OCI-LY7 (cell line): ENCODE data around the gene FAHD2B. TPM values are rescaled to one million over a fixed set of nuclear protein-coding genes. Genes with fewer than 3 reads are reported as not detected.
A peak's percentile ranks its signal among the peaks of the same experiment; 100 is the strongest.
"Not testable (repeated sequence)": the region's sequence is repeated elsewhere in the genome, so short reads cannot be mapped to it uniquely, and the experiment has no call there.

Experiments used
- BruUV-seq: library from RNA; stranded (reverse); fragments of 400-500 nt; replicated peaks from 2 replicates; lab custom pipeline; 2021; lab: Mats Ljungman, UMichigan
- CTCF ChIA-PET: fragments of 300-600 bp; sonication (Branson Sonifier 250); formaldehyde crosslinking; loops from one replicate; lab custom pipeline; 2022; ENCODE audit warnings: antibody characterized with exemption; ENCODE audit not compliant: unreplicated experiment; lab: Charles Lee
- POLR2A ChIA-PET: fragments of 300-600 bp; sonication (Branson Sonifier 250); formaldehyde crosslinking; loops from one replicate; lab custom pipeline; 2022; ENCODE audit warnings: antibody characterized with exemption; lab: Charles Lee
- DNase-seq: peaks from one replicate; pipeline ENCODE4 v3.0.0-alpha.2; 2015; ENCODE audit warnings: low spot score
- H2AFZ ChIP-seq: fragments of 200-600 bp; sonication (generic), shearing (Covaris generic); 2 replicates; pipeline ENCODE4 v1.6.1; 2014; ENCODE audit warnings: mild to moderate bottlenecking, antibody characterized with exemption, low read length, moderate library complexity
- H3K27ac ChIP-seq: fragments of 200-600 bp; sonication (generic); 2 replicates; pipeline ENCODE4 v1.5.1; 2014; ENCODE audit warnings: mixed run types, low read depth, mild to moderate bottlenecking, moderate library complexity, low read length, inconsistent platforms; ENCODE audit not compliant: poor library complexity, severe bottlenecking
- H3K36me3 ChIP-seq: fragments of 200-600 bp; sonication (generic); 2 replicates; pipeline ENCODE4 v1.6.1; 2014; ENCODE audit warnings: mild to moderate bottlenecking, antibody characterized with exemption, low read length, moderate library complexity, mixed read lengths; ENCODE audit not compliant: insufficient read depth
- H3K4me1 ChIP-seq: fragments of 200-600 bp; sonication (generic); 2 replicates; pipeline ENCODE4 v1.5.1; 2014; ENCODE audit warnings: mild to moderate bottlenecking, low read length; ENCODE audit not compliant: insufficient read depth, poor library complexity, severe bottlenecking
- H3K4me2 ChIP-seq: fragments of 200-600 bp; sonication (generic); 2 replicates; pipeline ENCODE4 v1.6.1; 2014; ENCODE audit warnings: mild to moderate bottlenecking, low read length
- H3K4me3 ChIP-seq: fragments of 200-600 bp; sonication (generic); 2 replicates; pipeline ENCODE4 v1.5.1; 2014; ENCODE audit warnings: mild to moderate bottlenecking, low read depth, low read length; ENCODE audit not compliant: poor library complexity, severe bottlenecking
- H3K79me2 ChIP-seq: fragments of 200-600 bp; sonication (generic); 2 replicates; pipeline ENCODE4 v1.6.1; 2016; ENCODE audit warnings: low read depth, mild to moderate bottlenecking, low read length, moderate library complexity, mixed read lengths; ENCODE audit not compliant: insufficient read depth
- H3K9me2 ChIP-seq: fragments of 200-600 bp; sonication (generic); 2 replicates; pipeline ENCODE4 v1.6.1; 2016; ENCODE audit warnings: mild to moderate bottlenecking, low read length, mixed read lengths; ENCODE audit not compliant: insufficient read depth
- H3K9me3 ChIP-seq: fragments of 200-600 bp; sonication (generic); 2 replicates; pipeline ENCODE4 v1.6.1; 2014; ENCODE audit warnings: mild to moderate bottlenecking, mixed run types, low read length, mixed read lengths
- H4K20me1 ChIP-seq: fragments of 200-600 bp; sonication (generic); 2 replicates; pipeline ENCODE4 v1.6.1; 2014; ENCODE audit warnings: mild to moderate bottlenecking, antibody characterized with exemption, low read length, moderate library complexity, mixed read lengths; ENCODE audit not compliant: insufficient read depth
- intact Hi-C: fragments of 100-400 bp; cut with micrococcal nuclease; formaldehyde crosslinking; loops from one replicate; pipeline ENCODE4 v1.10.0; 2022; ENCODE audit not compliant: unreplicated experiment
- total RNA-seq, 2 experiments: library from RNA; depleted of rRNA in 1 of 2; stranded (reverse); fragments of >200 nt in 1 of 2; shearing (Covaris generic) in 1 of 2; gene quantifications; 2 replicates each; pipeline ENCODE4 v1.2.3, GENCODE V29; 2014 to 2022
- TF ChIP-seq, protein P1 (sequence below): fragments of 200-600 bp; sonication (generic); conservative IDR thresholded peaks from 2 replicates; pipeline ENCODE4 v1.5.1; 2014; ENCODE audit warnings: mild to moderate bottlenecking, antibody characterized with exemption, low read length, moderate library complexity, mixed read lengths

The FAHD2B gene
- total RNA-seq, 2 experiments from 2014 or later, result 23.4 to 39.1 TPM

DNA sequence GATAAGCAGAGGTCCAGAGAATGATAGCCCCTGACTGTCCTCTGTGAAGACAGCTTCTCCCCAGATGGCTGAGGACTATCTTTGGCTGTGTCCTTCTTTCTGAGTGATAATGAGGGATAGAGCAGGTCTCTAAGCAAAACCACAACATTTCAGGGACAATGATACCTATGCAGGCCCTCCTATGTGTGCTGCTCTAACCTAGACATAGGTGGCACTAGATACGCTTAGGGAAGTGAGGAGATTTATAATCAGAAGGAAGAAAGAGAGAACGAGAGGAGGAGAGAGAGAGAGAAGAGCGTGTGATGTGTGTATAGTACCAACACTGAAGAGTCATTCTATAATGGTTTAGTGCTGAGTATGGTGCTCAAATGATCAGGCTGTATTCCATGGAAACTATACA is 38.5 kb downstream of the FAHD2B start:
- CTCF ChIA-PET, H2AFZ ChIP-seq, H3K36me3 ChIP-seq, intact Hi-C loops, H3K79me2 ChIP-seq, POLR2A ChIA-PET, H3K4me2 ChIP-seq, H3K4me1 ChIP-seq, BruUV-seq, H3K9me3 ChIP-seq, H3K9me2 ChIP-seq, H3K4me3 ChIP-seq, H3K27ac ChIP-seq, H4K20me1 ChIP-seq: not testable (repeated sequence)
- TF ChIP-seq, protein P1, sequence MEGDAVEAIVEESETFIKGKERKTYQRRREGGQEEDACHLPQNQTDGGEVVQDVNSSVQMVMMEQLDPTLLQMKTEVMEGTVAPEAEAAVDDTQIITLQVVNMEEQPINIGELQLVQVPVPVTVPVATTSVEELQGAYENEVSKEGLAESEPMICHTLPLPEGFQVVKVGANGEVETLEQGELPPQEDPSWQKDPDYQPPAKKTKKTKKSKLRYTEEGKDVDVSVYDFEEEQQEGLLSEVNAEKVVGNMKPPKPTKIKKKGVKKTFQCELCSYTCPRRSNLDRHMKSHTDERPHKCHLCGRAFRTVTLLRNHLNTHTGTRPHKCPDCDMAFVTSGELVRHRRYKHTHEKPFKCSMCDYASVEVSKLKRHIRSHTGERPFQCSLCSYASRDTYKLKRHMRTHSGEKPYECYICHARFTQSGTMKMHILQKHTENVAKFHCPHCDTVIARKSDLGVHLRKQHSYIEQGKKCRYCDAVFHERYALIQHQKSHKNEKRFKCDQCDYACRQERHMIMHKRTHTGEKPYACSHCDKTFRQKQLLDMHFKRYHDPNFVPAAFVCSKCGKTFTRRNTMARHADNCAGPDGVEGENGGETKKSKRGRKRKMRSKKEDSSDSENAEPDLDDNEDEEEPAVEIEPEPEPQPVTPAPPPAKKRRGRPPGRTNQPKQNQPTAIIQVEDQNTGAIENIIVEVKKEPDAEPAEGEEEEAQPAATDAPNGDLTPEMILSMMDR, result peak; percentile 44
- peak; percentile 19 for DNase-seq

DNA sequence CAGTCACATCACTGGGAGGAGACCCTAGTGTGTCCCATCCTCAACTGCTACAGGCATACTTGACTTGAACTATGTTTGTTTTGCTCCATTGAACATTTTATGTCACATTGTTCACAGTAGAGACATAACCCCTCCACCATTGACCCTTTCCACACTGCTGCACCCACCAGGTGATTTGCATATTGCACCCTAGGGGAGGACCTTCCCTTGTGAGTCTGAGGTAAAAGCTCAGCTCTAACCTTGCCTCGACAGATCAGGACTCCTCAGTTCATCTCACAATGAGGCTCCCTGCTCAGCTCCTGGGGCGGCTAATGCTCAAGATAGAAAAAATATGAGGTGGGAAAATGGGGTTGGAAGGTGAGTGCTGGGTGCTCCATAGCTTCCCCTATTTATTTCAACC is 44.6 kb downstream of the FAHD2B start:
- H3K27ac ChIP-seq, result peak overlapping the region; percentile 76

DNA sequence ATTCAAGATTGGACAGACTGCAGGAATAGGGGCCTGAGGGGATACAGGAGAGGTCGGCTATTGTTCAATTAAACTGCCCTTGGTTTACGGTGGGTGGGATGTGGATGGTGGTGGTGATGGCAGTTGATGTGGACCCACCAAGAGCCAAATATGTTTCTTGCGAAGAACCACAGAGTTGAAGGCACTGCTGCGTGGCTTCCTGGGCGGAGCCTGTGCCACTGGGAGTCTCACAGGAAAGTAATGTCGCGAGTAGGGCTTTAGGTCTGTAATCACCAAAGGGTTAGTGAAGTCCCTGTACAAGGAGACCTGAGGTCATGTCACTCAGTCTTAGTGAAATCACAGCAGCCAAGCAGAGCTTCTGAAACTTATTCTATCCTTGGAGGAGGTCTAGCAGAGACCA is 46.2 kb downstream of the FAHD2B start:
- H3K36me3 ChIP-seq, H4K20me1 ChIP-seq, H2AFZ ChIP-seq, CTCF ChIA-PET, H3K9me3 ChIP-seq, BruUV-seq, H3K79me2 ChIP-seq, POLR2A ChIA-PET, intact Hi-C loops, H3K9me2 ChIP-seq: not testable (repeated sequence)
- Histone ChIP-seq H3K27ac (peak overlapping the region; percentile 85), H3K4me1 (peaks cover 65% of the 10 kb centered on the region), H3K4me3 (peak overlapping the region; percentile 52), H3K4me2 (peak overlapping the region; percentile 79)
- peak; percentile 77 for DNase-seq

More for the DNA sequence above, 44.6 kb downstream of the FAHD2B start:
- H4K20me1 ChIP-seq, H3K9me3 ChIP-seq, BruUV-seq, intact Hi-C loops, CTCF ChIA-PET, H3K9me2 ChIP-seq, H2AFZ ChIP-seq, POLR2A ChIA-PET, H3K79me2 ChIP-seq, H3K36me3 ChIP-seq: not testable (repeated sequence)
- DNase-seq, result peak; percentile 56
- H3K4me3 ChIP-seq, result peak overlapping the region; percentile 62
- H3K4me1 ChIP-seq, result peaks cover 58% of the 10 kb centered on the region
- H3K4me2 ChIP-seq, result peak overlapping the region; percentile 79

DNA sequence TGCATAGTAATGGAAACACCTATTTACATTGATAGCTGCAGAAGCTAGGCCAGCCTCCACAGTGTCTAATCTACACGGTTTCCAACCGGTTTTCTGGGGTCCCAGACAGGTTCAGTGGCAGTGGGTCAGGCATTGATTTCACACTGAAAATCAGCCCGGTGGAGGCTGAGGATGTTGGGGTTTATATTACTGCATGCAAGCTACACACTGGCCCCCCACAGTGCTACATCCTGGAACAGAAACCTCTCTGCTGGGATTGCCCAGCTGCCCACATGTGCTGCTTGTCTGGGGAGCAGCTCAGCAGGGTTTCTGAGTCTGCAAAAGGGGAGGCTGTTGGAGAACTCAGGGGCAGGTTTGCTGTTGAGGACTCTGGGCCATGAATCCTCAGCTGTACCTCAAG is 48.0 kb downstream of the FAHD2B start:
- peak overlapping the region; percentile 73 for H3K4me3 ChIP-seq
- peak overlapping the region; percentile 79 for H3K4me2 ChIP-seq
- H3K9me2 ChIP-seq, H3K9me3 ChIP-seq, BruUV-seq, CTCF ChIA-PET, H2AFZ ChIP-seq, H3K36me3 ChIP-seq, H4K20me1 ChIP-seq, H3K79me2 ChIP-seq: not testable (repeated sequence)
- peak; percentile 61 for DNase-seq
- POLR2A ChIA-PET, result interaction anchor here (0.6 to 1.3 kb wide), 2 partner anchors 11 to 32 kb away, joined by 3 read pairs; no protein-coding TSS in a partner anchor
- peaks cover 65% of the 10 kb centered on the region for H3K4me1 ChIP-seq
- intact Hi-C loops, result loop anchor here (2.0 kb wide), 1 partner anchor 34 kb away; no protein-coding TSS in a partner anchor
- peak overlapping the region; percentile 85 for H3K27ac ChIP-seq

DNA sequence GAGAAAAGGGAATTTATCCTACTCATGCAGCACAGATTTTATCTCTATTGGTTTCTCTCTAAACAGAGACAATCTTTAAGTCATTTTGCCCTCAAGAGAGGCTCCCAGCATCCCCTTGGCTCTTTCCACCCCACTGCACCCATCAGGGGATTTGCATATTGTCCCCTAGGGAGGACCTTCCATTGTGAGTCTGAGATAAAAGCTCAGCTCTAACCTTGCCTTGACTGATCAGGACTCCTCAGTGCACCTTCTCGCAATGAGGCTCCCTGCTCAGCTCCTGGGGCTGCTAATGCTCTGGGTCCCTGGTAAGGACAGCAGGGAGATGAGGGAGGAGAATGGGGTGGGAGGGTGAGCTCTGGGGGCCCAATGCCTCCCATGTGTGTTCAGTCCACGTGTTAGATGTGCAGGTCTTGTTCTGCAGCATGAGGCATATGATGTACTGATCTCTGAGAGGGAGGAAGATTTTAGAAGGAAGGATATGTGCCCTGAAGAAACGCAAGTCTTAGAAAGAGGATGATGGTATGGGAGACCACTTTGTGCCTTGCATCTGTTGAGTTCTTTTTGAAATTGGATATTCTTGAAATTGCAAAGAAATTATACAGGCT is 48.7 kb downstream of the FAHD2B start:
- POLR2A ChIA-PET, H3K79me2 ChIP-seq, H4K20me1 ChIP-seq, H2AFZ ChIP-seq, H3K36me3 ChIP-seq, H3K9me3 ChIP-seq, CTCF ChIA-PET, H3K9me2 ChIP-seq, BruUV-seq: not testable (repeated sequence)
- intact Hi-C loops, result loop anchor here (2.0 kb wide), 1 partner anchor 33 kb away; no protein-coding TSS in a partner anchor
- peak; percentile 75 for DNase-seq
- H3K4me3 ChIP-seq, result peak overlapping the region; percentile 73
- H3K4me2 ChIP-seq, result peak overlapping the region; percentile 79
- peaks cover 60% of the 10 kb centered on the region for H3K4me1 ChIP-seq
- peak overlapping the region; percentile 85 for H3K27ac ChIP-seq
